Measurements from ENCODE around the gene MRPL48.
"Not testable (repeated sequence)": the region's sequence is repeated elsewhere in the genome, so short reads cannot be mapped to it uniquely, and the experiment has no call there.

Gene MRPL48

GRCh38 chr11:73766763-73767162 lies 20.9 kb upstream of the MRPL48 start:
- CTCF ChIA-PET = no interaction called here
- POLR2A ChIA-PET (ENCODE audit: low non-redundant PET) = no interaction called here

GRCh38 chr11:73770811-73771210 lies 16.9 kb upstream of the MRPL48 start:
- DNase-seq (ENCODE audit: low spot score); CTCF ChIA-PET; POLR2A ChIA-PET (ENCODE audit: low non-redundant PET); H3K27ac ChIP-seq: not testable (repeated sequence)

More at GRCh38 chr11:73766763-73767162, 20.9 kb upstream of the MRPL48 start:
- TF ChIP-seq CTCF (conservative IDR thresholded peaks at IDR 0.05; ENCODE audit: low read depth) = no peak
- H3K27ac ChIP-seq = no peak overlapping the region
- DNase-seq (ENCODE audit: low spot score) = no peak

- ChIA-PET POLR2A (ENCODE audit: low non-redundant PET) (interaction anchor here (0.6 to 2.8 kb wide), 3 partner anchors 9 to 18 kb away, joined by 5 to 11 read pairs (median 9); partner anchors contain the start of genes MRPL48 and RAB6A), CTCF (interaction anchor here (0.6 to 1.7 kb wide), 4 partner anchors 17 to 1345 kb away, joined by 3 to 6 read pairs (median 4); partner anchors contain the start of gene CLPB)
- peak overlapping the region; percentile 97 for H3K27ac ChIP-seq
- no peak for TF ChIP-seq CTCF (conservative IDR thresholded peaks at IDR 0.05; ENCODE audit: low read depth)
- peak; percentile 97 for DNase-seq (ENCODE audit: low spot score)
Observed at GRCh38 chr11:73779084-73779902, 8.4 kb upstream of the MRPL48 start.

- ChIA-PET POLR2A (ENCODE audit: low non-redundant PET) (no interaction called here), CTCF (no interaction called here)
- DNase-seq (ENCODE audit: low spot score) = no peak
- no peak for TF ChIP-seq CTCF (conservative IDR thresholded peaks at IDR 0.05; ENCODE audit: low read depth)
- H3K27ac ChIP-seq = no peak overlapping the region
Observed at GRCh38 chr11:73781303-73781702, 6.4 kb upstream of the MRPL48 start.

GRCh38 chr11:73783483-73784020 lies 4.1 kb upstream of the MRPL48 start:
- ChIA-PET CTCF (no interaction called here), POLR2A (ENCODE audit: low non-redundant PET) (no interaction called here)
- TF ChIP-seq CTCF (conservative IDR thresholded peaks at IDR 0.05; ENCODE audit: low read depth) = no peak
- no peak overlapping the region for H3K27ac ChIP-seq
- DNase-seq (ENCODE audit: low spot score) = no peak

- no peak for TF ChIP-seq CTCF (conservative IDR thresholded peaks at IDR 0.05; ENCODE audit: low read depth)
- CTCF ChIA-PET = no interaction called here
- no peak overlapping the region for H3K27ac ChIP-seq
- no peak for DNase-seq (ENCODE audit: low spot score)
- POLR2A ChIA-PET (ENCODE audit: low non-redundant PET) = no interaction called here
Observed at GRCh38 chr11:73784080-73784634, 3.5 kb upstream of the MRPL48 start.

- no peak overlapping the region for H3K27ac ChIP-seq
- no peak for DNase-seq (ENCODE audit: low spot score)
- POLR2A ChIA-PET (ENCODE audit: low non-redundant PET) = interaction anchor here (0.6 to 0.7 kb wide), 2 partner anchors 40 to 551 kb away, joined by 3 to 4 read pairs; no protein-coding TSS in a partner anchor
- CTCF ChIA-PET = no interaction called here
- TF ChIP-seq CTCF (conservative IDR thresholded peaks at IDR 0.05; ENCODE audit: low read depth) = no peak
Observed at GRCh38 chr11:73784734-73785133, 2.9 kb upstream of the MRPL48 start.

GRCh38 chr11:73785467-73785866 lies 2.2 kb upstream of the MRPL48 start:
- H3K27ac ChIP-seq; DNase-seq (ENCODE audit: low spot score): not testable (repeated sequence)
- ChIA-PET POLR2A (ENCODE audit: low non-redundant PET) (interaction anchor here (0.6 to 0.7 kb wide), 2 partner anchors 39 to 100 kb away, joined by 4 to 5 read pairs; no protein-coding TSS in a partner anchor), CTCF (interaction anchor here (0.6 kb wide), 1 partner anchor 46 kb away, joined by 3 read pairs; no protein-coding TSS in a partner anchor)
